Mesenchymal stem cell (in vitro differentiated cells and primary cell): ENCODE data around the gene THADA.

Source experiments
- DNase-seq: peaks from one replicate; pipeline ENCODE4 v3.0.0-alpha.2; 2013
- H2AFZ ChIP-seq: one replicate; pipeline ENCODE4 v1.6.1; 2013; ENCODE audit warnings: low read depth, mild to moderate bottlenecking, control low read depth, inconsistent platforms, low read length, moderate library complexity
- H2AK5ac ChIP-seq: 2 replicates; pipeline ENCODE4 v1.6.1; 2013; ENCODE audit warnings: low read length, moderate library complexity, mild to moderate bottlenecking, inconsistent platforms; ENCODE audit not compliant: severe bottlenecking
- H2BK120ac ChIP-seq: one replicate; pipeline ENCODE4 v1.6.1; 2013; ENCODE audit warnings: low read depth, mild to moderate bottlenecking, inconsistent platforms, low read length, moderate library complexity
- H2BK12ac ChIP-seq, 2 experiments: one replicate each; pipeline ENCODE4 v1.6.1; 2013; ENCODE audit warnings: inconsistent platforms in 2 of 2, low read length in 2 of 2, mild to moderate bottlenecking in 2 of 2, moderate library complexity in 2 of 2, control low read depth in 1 of 2
- H2BK15ac ChIP-seq: one replicate; pipeline ENCODE4 v1.6.1; 2013; ENCODE audit warnings: mild to moderate bottlenecking, low read depth, inconsistent platforms; ENCODE audit not compliant: poor library complexity, severe bottlenecking
- H2BK5ac ChIP-seq: 2 replicates; pipeline ENCODE4 v1.6.1; 2013; ENCODE audit warnings: low read depth, mild to moderate bottlenecking, low read length, control low read depth, inconsistent platforms; ENCODE audit not compliant: poor library complexity, severe bottlenecking
- H3K14ac ChIP-seq, 2 experiments: one replicate each; pipeline ENCODE4 v1.6.1; 2013; ENCODE audit warnings: inconsistent platforms in 2 of 2, low read length in 2 of 2, control low read depth in 1 of 2, mild to moderate bottlenecking in 1 of 2, moderate library complexity in 1 of 2
- H3K18ac ChIP-seq, 2 experiments: one replicate each; pipeline ENCODE4 v1.6.1; 2013; ENCODE audit warnings: inconsistent platforms in 2 of 2, low read length in 2 of 2, control low read depth in 1 of 2, low read depth in 1 of 2, mild to moderate bottlenecking in 1 of 2
- H3K23ac ChIP-seq, 2 experiments: one replicate each; pipeline ENCODE4 v1.6.1; 2013; ENCODE audit warnings: inconsistent platforms in 2 of 2, low read length in 2 of 2, mild to moderate bottlenecking in 2 of 2, moderate library complexity in 2 of 2, control low read depth in 1 of 2
- H3K27ac ChIP-seq: 2 replicates; pipeline ENCODE4 v1.5.1; 2013; ENCODE audit warnings: mild to moderate bottlenecking, moderate library complexity, low read length, control low read depth, inconsistent platforms; ENCODE audit not compliant: poor library complexity, severe bottlenecking
- H3K27me3 ChIP-seq, 2 experiments: 2 replicates each; pipeline versions ENCODE4 v1.6.1 to v1.7.0; 2013; ENCODE audit warnings: low read length in 2 of 2, mild to moderate bottlenecking in 2 of 2, moderate library complexity in 2 of 2, control low read depth in 1 of 2, inconsistent platforms in 1 of 2; ENCODE audit not compliant: control insufficient read depth in 1 of 2, insufficient read depth in 1 of 2
- H3K36me3 ChIP-seq, 2 experiments: 2 replicates each; pipeline versions ENCODE4 v1.6.1 to v1.7.0; 2013; ENCODE audit warnings: low read length in 2 of 2, control low read depth in 1 of 2, inconsistent platforms in 1 of 2, low read depth in 1 of 2, mild to moderate bottlenecking in 1 of 2; ENCODE audit not compliant: insufficient read depth in 2 of 2, control insufficient read depth in 1 of 2
- H3K4ac ChIP-seq, 2 experiments: one replicate each; pipeline ENCODE4 v1.6.1; 2013; ENCODE audit warnings: inconsistent platforms in 2 of 2, low read length in 2 of 2, mild to moderate bottlenecking in 2 of 2, moderate library complexity in 2 of 2, control low read depth in 1 of 2, low read depth in 1 of 2
- H3K4me1 ChIP-seq: 2 replicates; pipeline ENCODE4 v1.6.1; 2013; ENCODE audit warnings: low read depth, low read length, control low read depth; ENCODE audit not compliant: control insufficient read depth, insufficient read depth
- H3K4me2 ChIP-seq: 2 replicates; pipeline ENCODE4 v1.6.1; 2013; ENCODE audit warnings: low read length, mild to moderate bottlenecking, inconsistent platforms; ENCODE audit not compliant: poor library complexity, severe bottlenecking
- H3K4me3 ChIP-seq, 2 experiments: 2 replicates each; pipeline versions ENCODE4 v1.5.1 to v1.7.0; 2013; ENCODE audit warnings: low read length in 2 of 2, mild to moderate bottlenecking in 2 of 2, control low read depth in 1 of 2, low read depth in 1 of 2; ENCODE audit not compliant: insufficient read depth in 1 of 2
- H3K79me1 ChIP-seq: replicated peaks from 2 replicates; pipeline ENCODE4 v1.6.1; 2013; ENCODE audit warnings: mild to moderate bottlenecking, control low read depth, low read length, inconsistent platforms; ENCODE audit not compliant: poor library complexity, severe bottlenecking
- H3K9ac ChIP-seq: 2 replicates; pipeline ENCODE4 v1.7.0; 2013; ENCODE audit warnings: mild to moderate bottlenecking, low read length, moderate library complexity
- H3K9me3 ChIP-seq: 2 replicates; pipeline ENCODE4 v1.7.0; 2013; ENCODE audit warnings: mild to moderate bottlenecking, low read length; ENCODE audit not compliant: control insufficient read depth
- H4K8ac ChIP-seq: one replicate; pipeline ENCODE4 v1.6.1; 2013; ENCODE audit warnings: inconsistent platforms, mild to moderate bottlenecking, low read length, moderate library complexity
- H4K91ac ChIP-seq: one replicate; pipeline ENCODE4 v1.6.1; 2013; ENCODE audit warnings: mild to moderate bottlenecking, low read length, inconsistent platforms
- WGBS: methylation state at CpG from one replicate; pipeline ENCODE4 v1.1.7; 2013; ENCODE audit warnings: mixed read lengths; 5-methylcytosine and 5-hydroxymethylcytosine counted together

Gene THADA

DNA sequence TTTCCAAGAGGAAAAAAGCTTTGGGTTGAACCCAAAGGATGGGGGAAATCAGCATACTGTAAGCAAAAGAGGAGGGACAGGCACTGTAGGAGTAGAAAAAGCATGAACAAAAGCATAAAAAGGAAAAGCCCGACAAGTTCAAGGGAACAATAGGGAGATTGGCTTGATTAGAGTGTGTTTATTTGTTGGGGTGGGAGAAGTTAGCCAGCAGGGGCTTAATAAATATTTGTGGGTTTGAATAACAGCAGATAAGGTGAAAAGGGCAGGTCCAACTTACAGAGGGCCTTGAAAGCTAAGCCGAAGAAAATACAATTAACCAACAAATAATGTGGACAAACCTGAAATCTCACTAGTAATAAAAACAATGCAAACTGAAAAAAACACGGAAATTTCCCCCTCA, 126.7 kb downstream of the THADA start:
- Histone ChIP-seq H4K91ac (no peak overlapping the region), H3K9ac (no peak overlapping the region), H3K4me1 (no peaks in the 10 kb centered on the region), H3K4me3 (no peak overlapping the region), H3K4ac (peak overlapping the region in 1 of 2 experiments; percentile 53), H3K18ac (peak overlapping the region in 1 of 2 experiments; percentile 54), H3K23ac (no peak overlapping the region), H2BK15ac (no peak overlapping the region), H3K4me2 (no peak overlapping the region), H3K9me3 (peaks cover 8% of the 10 kb centered on the region), H3K14ac (no peak overlapping the region), H4K8ac (no peak overlapping the region), H2BK12ac (peak overlapping the region in 1 of 2 experiments; percentile 54), H2BK120ac (peak overlapping the region; percentile 61), H3K27ac (no peak overlapping the region), H2AK5ac (peak overlapping the region; percentile 77), H3K79me1 (no peaks in the 10 kb centered on the region), H3K36me3 (peaks cover 3 to 11% of the 10 kb centered on the region in 2 experiments), H3K27me3 (no peaks in the 10 kb centered on the region), H2AFZ (no peak overlapping the region), H2BK5ac (no peak overlapping the region)
- no peak for DNase-seq
- 15% methylated on average over 2 of the region's 3 CpGs for WGBS

DNA sequence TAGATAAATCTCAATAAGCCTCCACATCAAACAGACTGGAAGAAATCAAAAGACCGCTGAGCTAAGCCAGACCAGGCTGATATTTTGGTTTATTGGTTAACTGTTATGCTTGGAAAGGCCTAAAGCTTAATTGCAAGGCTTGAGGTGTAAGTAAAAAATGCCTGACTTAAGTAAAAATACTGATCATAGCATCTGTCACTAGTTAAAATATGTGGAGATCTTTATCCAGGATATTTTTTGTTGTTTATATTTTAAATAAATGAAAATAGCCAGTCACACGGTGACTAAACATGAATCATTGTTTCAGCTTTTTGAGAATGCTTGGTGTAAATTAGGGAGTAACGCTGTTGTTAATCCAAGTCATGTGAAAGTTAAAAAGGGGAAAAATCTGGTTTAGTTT, 127.9 kb downstream of the THADA start:
- 9% methylated on average over 3 of the region's 3 CpGs for WGBS
- no peaks in the 10 kb centered on the region for H3K79me1 ChIP-seq
- H2BK12ac ChIP-seq: no peak overlapping the region
- H4K91ac ChIP-seq: no peak overlapping the region
- no peak overlapping the region for H3K23ac ChIP-seq
- peaks cover 8% of the 10 kb centered on the region for H3K9me3 ChIP-seq
- H3K18ac ChIP-seq: no peak overlapping the region
- no peak overlapping the region for H3K14ac ChIP-seq
- no peak overlapping the region for H2AK5ac ChIP-seq
- H3K27me3 ChIP-seq: no peaks in the 10 kb centered on the region
- H2BK5ac ChIP-seq: no peak overlapping the region
- H3K4me1 ChIP-seq: no peaks in the 10 kb centered on the region
- no peak overlapping the region for H2BK120ac ChIP-seq
- H3K36me3 ChIP-seq: peaks cover 3 to 8% of the 10 kb centered on the region in 2 experiments
- H3K4me2 ChIP-seq: no peak overlapping the region
- no peak overlapping the region for H4K8ac ChIP-seq
- peak; percentile 64 for DNase-seq
- no peak overlapping the region for H2BK15ac ChIP-seq
- H3K9ac ChIP-seq: peak overlapping the region; percentile 64
- H2AFZ ChIP-seq: no peak overlapping the region
- H3K4ac ChIP-seq: no peak overlapping the region
- H3K4me3 ChIP-seq: no peak overlapping the region
- peak overlapping the region; percentile 28 for H3K27ac ChIP-seq

DNA sequence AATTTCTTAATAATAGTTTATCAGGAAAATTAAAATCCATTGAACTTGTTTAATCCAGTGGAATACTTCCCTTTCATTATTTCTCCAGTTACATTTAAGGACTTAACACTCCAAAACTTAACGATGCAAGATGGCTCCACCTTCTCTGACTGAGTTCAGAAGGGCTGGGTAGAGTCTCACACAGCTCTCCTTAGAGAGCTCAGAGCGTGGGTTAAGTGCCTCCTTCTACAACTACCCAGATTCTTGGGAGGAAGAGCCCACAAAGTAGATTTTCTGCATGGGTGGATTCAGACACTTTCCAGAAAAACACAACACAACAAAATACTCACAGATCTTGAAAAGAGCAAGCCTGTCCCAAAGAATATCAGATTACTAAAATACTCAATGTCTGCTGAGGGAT, 130.6 kb downstream of the THADA start:
- Histone ChIP-seq H3K4me3 (no peak overlapping the region), H3K9me3 (no peaks in the 10 kb centered on the region), H4K8ac (peak overlapping the region; percentile 81), H3K27ac (peak overlapping the region; percentile 25), H3K9ac (peak overlapping the region; percentile 74), H4K91ac (no peak overlapping the region), H3K23ac (no peak overlapping the region), H2BK12ac (no peak overlapping the region), H2BK15ac (no peak overlapping the region), H3K4ac (peak overlapping the region in 1 of 2 experiments; percentile 84), H3K4me1 (peaks cover 2% of the 10 kb centered on the region), H3K79me1 (peaks cover 9% of the 10 kb centered on the region), H3K4me2 (no peak overlapping the region), H2BK120ac (peak overlapping the region; percentile 82), H3K36me3 (no peaks in the 10 kb centered on the region), H2BK5ac (no peak overlapping the region), H3K14ac (no peak overlapping the region), H2AK5ac (no peak overlapping the region), H3K18ac (peak overlapping the region in 1 of 2 experiments; percentile 3), H3K27me3 (no peaks in the 10 kb centered on the region), H2AFZ (no peak overlapping the region)
- WGBS: 95% methylated on average over 2 of the region's 2 CpGs
- no peak for DNase-seq

DNA sequence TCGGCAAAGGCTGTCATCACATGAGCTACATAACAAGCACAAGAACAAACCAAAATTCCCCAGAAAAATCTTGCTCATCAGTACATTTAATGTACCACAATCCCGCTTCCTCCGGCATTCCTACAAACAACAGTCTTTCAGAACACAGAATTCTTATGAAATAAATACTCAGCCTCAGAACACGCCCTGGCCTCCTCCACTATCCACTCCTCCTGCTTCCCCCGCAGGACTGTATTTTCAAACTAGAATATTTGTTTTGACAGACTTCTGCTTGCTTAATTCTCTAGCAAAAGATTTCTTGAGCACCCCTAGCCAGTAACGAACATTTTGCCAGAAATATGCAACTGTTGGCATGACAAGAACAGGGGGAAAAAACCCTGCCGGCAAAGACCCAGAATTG, 131.2 kb downstream of the THADA start:
- DNase-seq: peak; percentile 71
- Histone ChIP-seq H2BK12ac (no peak overlapping the region), H3K36me3 (no peaks in the 10 kb centered on the region), H3K4ac (no peak overlapping the region), H3K9me3 (no peaks in the 10 kb centered on the region), H4K8ac (no peak overlapping the region), H3K23ac (no peak overlapping the region), H3K27ac (peak overlapping the region; percentile 26), H3K4me2 (no peak overlapping the region), H3K18ac (no peak overlapping the region), H2BK5ac (no peak overlapping the region), H3K4me3 (no peak overlapping the region), H2BK15ac (no peak overlapping the region), H3K27me3 (no peaks in the 10 kb centered on the region), H3K14ac (no peak overlapping the region), H3K9ac (peak overlapping the region; percentile 74), H2AFZ (no peak overlapping the region), H2BK120ac (peak overlapping the region; percentile 11), H3K79me1 (peaks cover 9% of the 10 kb centered on the region), H3K4me1 (peaks cover 2% of the 10 kb centered on the region), H4K91ac (no peak overlapping the region), H2AK5ac (no peak overlapping the region)
- 20% methylated on average over 6 of the region's 7 CpGs for whole genome bisulfite sequencing
